Right lobe of liver (tissue), 6 donors: Measurements from ENCODE around the gene CD1C. TPM values are rescaled to one million over a fixed set of nuclear protein-coding genes. Genes with fewer than 3 reads are reported as not detected.

Experiments used
- ATAC-seq, 4 donors: fragments of 200-7000 bp; cut with Tn5 transposase; one replicate each; pipeline ENCODE4 v1.9.1; 2020; ENCODE audit warnings: mild to moderate bottlenecking in 4 of 4, moderate library complexity in 4 of 4
- DNase-seq, 3 donors: peaks; one replicate each; pipeline ENCODE4 v3.0.0-alpha.2; 2020
- H3K27ac ChIP-seq, 3 donors: fragments of 200-600 bp; one replicate each; pipeline ENCODE4 v1.8.0; 2022
- H3K27me3 ChIP-seq, 2 donors: fragments of 200-600 bp; one replicate each; pipeline ENCODE4 v1.8.0; 2022
- H3K36me3 ChIP-seq, 4 donors: fragments of 200-600 bp; sonication (generic) in 1 of 4; one replicate each; pipeline versions ENCODE4 v1.5.1 to v1.8.0; 2017 to 2022; ENCODE audit warnings: control low read depth in 1 of 4
- H3K4me1 ChIP-seq, 4 donors: fragments of 200-600 bp; sonication (generic) in 1 of 4; one replicate each; pipeline versions ENCODE4 v1.5.1 to v1.8.0; 2017 to 2022; ENCODE audit warnings: control low read depth in 1 of 4
- H3K4me3 ChIP-seq, 3 donors: fragments of 200-600 bp; one replicate each; pipeline ENCODE4 v1.8.0; 2022
- H3K9me3 ChIP-seq, 4 donors: fragments of 200-600 bp; sonication (generic) in 1 of 4; one replicate each; pipeline versions ENCODE4 v1.5.1 to v1.8.0; 2017 to 2022; ENCODE audit warnings: control low read depth in 1 of 4
- CTCF ChIP-seq, 4 donors: fragments of 200-600 bp in 3 of 4; fragments of 450-650 bp in 1 of 4; IDR thresholded peaks; one replicate each; pipeline versions ENCODE4 v1.5.1 to v1.8.0; 2016 to 2022; ENCODE audit warnings: antibody characterized with exemption in 4 of 4, mild to moderate bottlenecking in 2 of 4
- POLR2A ChIP-seq: fragments of 450-650 bp; IDR thresholded peaks from one replicate; pipeline ENCODE4 v1.6.1; 2017; ENCODE audit warnings: antibody characterized with exemption, mild to moderate bottlenecking
- WGBS: methylation state at CpG from one replicate; pipeline ENCODE4 v1.1.6; 2018; ENCODE audit warnings: low coverage, low lambda C conversion rate; ENCODE audit not compliant: insufficient coverage; ENCODE audit errors: missing lambda C conversion rate; 5-methylcytosine and 5-hydroxymethylcytosine counted together
- intact Hi-C, 2 donors: fragments of 100-400 bp; cut with DNase I; formaldehyde crosslinking; loops; one replicate each; pipeline versions ENCODE4 v1.11.2 to v1.14.1; 2022
- total RNA-seq, 6 experiments: library from RNA; depleted of rRNA in 2 of 6; stranded (reverse); fragments of >200 nt in 2 of 6; fragmentation: NEBNext Ultra II Directional in 3 of 6; extraction: Animal tissue kit (Norgen Biotek cat#: 25700) in 3 of 6; gene quantifications; one replicate each; pipeline versions ENCODE4 v1.1.0 to v1.2.4, GENCODE V29; 2016 to 2023
- donor health status: DM: no; HTN: yes; CAD: no.
- donor health status: DM: no; HTN: no; CAD: no.
- donor health status: DM: no; HTN: no; CAD: no.
- donor health status: DM: no; HTN: yes; CAD: no.
- donor health status: DM: no; HTN: yes; CAD: no.

CD1C gene
- total RNA-seq, 6 experiments from 2014 or later, result 0.24 to 0.60 (median 0.31) TPM; not detected in 3

GRCh38 chr1:158295791-158296190, 6.1 kb downstream of the CD1C start:
- no peaks in the 10 kb centered on the region for H3K9me3 ChIP-seq
- H3K36me3 ChIP-seq, result no peaks in the 10 kb centered on the region
- H3K27ac ChIP-seq, result no peak overlapping the region
- peak in 1 of 4 donors; percentile 35 for ATAC-seq
- no peaks in the 10 kb centered on the region for H3K27me3 ChIP-seq
- intact Hi-C loops, result no loop called here
- H3K4me1 ChIP-seq, result no peaks in the 10 kb centered on the region
- no peak for TF ChIP-seq CTCF (IDR thresholded peaks at IDR 0.05)
- H3K4me3 ChIP-seq, result no peak overlapping the region
- no peak for DNase-seq
- 40% methylated on average over 1 of the region's 2 CpGs for WGBS

DNA sequence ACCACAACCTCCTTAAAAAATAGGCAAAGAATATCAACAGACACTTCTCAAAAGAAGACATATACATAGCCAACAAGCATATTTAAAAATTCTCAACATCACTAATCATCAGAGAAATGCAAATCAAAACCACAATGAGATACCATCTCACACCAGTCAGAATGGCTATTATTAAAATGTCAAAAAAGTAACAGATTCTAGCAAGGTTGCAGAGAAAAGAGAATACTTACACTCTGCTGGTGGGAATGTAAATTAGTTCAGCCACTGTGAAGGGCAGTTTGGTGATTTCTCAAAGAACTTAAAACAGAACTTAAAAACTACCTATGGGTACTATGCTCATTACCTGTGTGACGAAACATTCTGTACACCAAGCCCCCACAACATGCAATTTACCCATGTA, 20.9 kb downstream of the CD1C start:
- 25% methylated on average over 1 of the region's 1 CpG for WGBS
- Histone ChIP-seq H3K9me3 (no peaks in the 10 kb centered on the region), H3K27ac (no peak overlapping the region), H3K4me3 (no peak overlapping the region), H3K4me1 (no peaks in the 10 kb centered on the region), H3K27me3 (no peaks in the 10 kb centered on the region), H3K36me3 (no peaks in the 10 kb centered on the region)
- ATAC-seq (no peak), DNase-seq (no peak)
- no peak for TF ChIP-seq POLR2A
- no peak for TF ChIP-seq CTCF (IDR thresholded peaks at IDR 0.05)
- intact Hi-C loops, result no loop called here

DNA sequence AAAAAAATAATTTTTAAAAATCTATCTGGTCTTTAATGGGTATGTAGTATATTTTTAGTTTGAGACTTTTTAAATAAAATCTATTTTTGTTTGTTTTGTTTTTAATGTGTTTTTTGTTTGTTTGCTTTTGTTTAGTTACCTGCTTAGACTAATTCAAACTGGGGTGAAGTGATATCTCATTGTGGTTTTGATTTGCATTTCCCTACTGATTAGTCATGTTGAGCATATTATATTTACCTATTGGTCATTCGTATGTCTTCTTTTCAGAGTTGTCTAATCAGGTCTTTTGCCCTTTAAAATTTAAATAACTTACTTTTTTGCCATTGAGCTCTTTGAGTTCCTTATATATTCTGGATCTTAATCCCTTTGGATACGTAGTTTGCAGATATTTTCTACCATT, 21.3 kb downstream of the CD1C start:
- H3K27ac ChIP-seq, result no peak overlapping the region
- WGBS, result 61% methylated on average over 2 of the region's 2 CpGs
- intact Hi-C loops, result no loop called here
- no peaks in the 10 kb centered on the region for H3K27me3 ChIP-seq
- no peaks in the 10 kb centered on the region for H3K9me3 ChIP-seq
- H3K4me3 ChIP-seq, result no peak overlapping the region
- H3K4me1 ChIP-seq, result no peaks in the 10 kb centered on the region
- no peaks in the 10 kb centered on the region for H3K36me3 ChIP-seq
- no peak for ATAC-seq
- DNase-seq, result no peak
- TF ChIP-seq CTCF (IDR thresholded peaks at IDR 0.05) (no peak), POLR2A (no peak)

- Histone ChIP-seq H3K9me3 (no peaks in the 10 kb centered on the region), H3K27me3 (no peaks in the 10 kb centered on the region), H3K4me3 (no peak overlapping the region), H3K4me1 (no peaks in the 10 kb centered on the region), H3K36me3 (no peaks in the 10 kb centered on the region), H3K27ac (no peak overlapping the region)
- WGBS, result 38% methylated on average over 1 of the region's 1 CpG
- intact Hi-C loops, result no loop called here
- DNase-seq, result no peak
- no peak for ATAC-seq
- TF ChIP-seq CTCF (IDR thresholded peaks at IDR 0.05) (no peak), POLR2A (no peak)
Measured at GRCh38 chr1:158323866-158324265, 34.1 kb downstream of the CD1C start.

GRCh38 chr1:158324395-158324794, 34.7 kb downstream of the CD1C start:
- no peak overlapping the region for H3K27ac ChIP-seq
- H3K4me3 ChIP-seq, result no peak overlapping the region
- ATAC-seq, result no peak
- TF ChIP-seq POLR2A (no peak), CTCF (IDR thresholded peaks at IDR 0.05) (no peak)
- 37% methylated on average over 4 of the region's 4 CpGs for WGBS
- no peaks in the 10 kb centered on the region for H3K4me1 ChIP-seq
- no peaks in the 10 kb centered on the region for H3K9me3 ChIP-seq
- DNase-seq, result no peak
- no peaks in the 10 kb centered on the region for H3K27me3 ChIP-seq
- no peaks in the 10 kb centered on the region for H3K36me3 ChIP-seq
- intact Hi-C loops, result no loop called here
